Astrocyte of the cerebellum (primary cell): ENCODE measurements around the gene TRIOBP.

Experiments
- DNase-seq: peaks from one replicate; pipeline ENCODE4 v3.0.0-alpha.2; 2011; ENCODE audit warnings: low read depth
- H3K4me3 ChIP-seq: 2 replicates; pipeline ENCODE4 v1.5.1; 2011; ENCODE audit warnings: mild to moderate bottlenecking, low read depth, low read length, moderate library complexity
- in situ Hi-C: cut with HindIII; loops from 2 replicates; pipeline ENCODE4 v1.10.0; 2017; ENCODE audit warnings: low sequenced_read_pairs
- TF ChIP-seq, protein P1 (sequence below): IDR thresholded peaks from 2 replicates; pipeline ENCODE4 v1.5.1; 2012; ENCODE audit warnings: low read length, low read depth, moderate library complexity, mild to moderate bottlenecking; ENCODE audit errors: missing control alignments

The TRIOBP gene

DNA sequence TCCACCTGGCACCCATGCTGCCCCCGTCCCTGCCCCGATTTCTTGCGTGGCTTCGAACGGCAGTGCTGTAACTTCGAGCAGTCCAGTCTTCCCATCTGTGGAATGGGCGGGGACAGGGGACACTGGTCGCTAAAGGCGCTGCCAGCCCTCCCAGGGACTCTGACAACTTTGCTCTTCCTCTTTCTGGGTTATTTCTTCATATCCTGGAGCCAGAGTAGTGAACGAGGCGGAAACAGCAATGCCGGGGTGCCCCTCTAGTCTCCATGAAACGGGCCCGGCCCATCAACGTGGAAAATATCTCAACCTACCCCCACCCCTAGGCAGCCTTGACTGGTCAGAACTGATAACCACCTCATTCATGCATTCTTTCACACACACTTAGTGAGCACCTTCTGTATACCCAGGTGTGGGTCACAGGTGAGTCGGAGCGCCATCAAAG is 42.8 kb downstream of the TRIOBP start:
- H3K4me3 ChIP-seq: no peak overlapping the region
- in situ Hi-C loops: no loop called here
- no peak for DNase-seq
- TF ChIP-seq, protein P1, sequence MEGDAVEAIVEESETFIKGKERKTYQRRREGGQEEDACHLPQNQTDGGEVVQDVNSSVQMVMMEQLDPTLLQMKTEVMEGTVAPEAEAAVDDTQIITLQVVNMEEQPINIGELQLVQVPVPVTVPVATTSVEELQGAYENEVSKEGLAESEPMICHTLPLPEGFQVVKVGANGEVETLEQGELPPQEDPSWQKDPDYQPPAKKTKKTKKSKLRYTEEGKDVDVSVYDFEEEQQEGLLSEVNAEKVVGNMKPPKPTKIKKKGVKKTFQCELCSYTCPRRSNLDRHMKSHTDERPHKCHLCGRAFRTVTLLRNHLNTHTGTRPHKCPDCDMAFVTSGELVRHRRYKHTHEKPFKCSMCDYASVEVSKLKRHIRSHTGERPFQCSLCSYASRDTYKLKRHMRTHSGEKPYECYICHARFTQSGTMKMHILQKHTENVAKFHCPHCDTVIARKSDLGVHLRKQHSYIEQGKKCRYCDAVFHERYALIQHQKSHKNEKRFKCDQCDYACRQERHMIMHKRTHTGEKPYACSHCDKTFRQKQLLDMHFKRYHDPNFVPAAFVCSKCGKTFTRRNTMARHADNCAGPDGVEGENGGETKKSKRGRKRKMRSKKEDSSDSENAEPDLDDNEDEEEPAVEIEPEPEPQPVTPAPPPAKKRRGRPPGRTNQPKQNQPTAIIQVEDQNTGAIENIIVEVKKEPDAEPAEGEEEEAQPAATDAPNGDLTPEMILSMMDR: no peak

DNA sequence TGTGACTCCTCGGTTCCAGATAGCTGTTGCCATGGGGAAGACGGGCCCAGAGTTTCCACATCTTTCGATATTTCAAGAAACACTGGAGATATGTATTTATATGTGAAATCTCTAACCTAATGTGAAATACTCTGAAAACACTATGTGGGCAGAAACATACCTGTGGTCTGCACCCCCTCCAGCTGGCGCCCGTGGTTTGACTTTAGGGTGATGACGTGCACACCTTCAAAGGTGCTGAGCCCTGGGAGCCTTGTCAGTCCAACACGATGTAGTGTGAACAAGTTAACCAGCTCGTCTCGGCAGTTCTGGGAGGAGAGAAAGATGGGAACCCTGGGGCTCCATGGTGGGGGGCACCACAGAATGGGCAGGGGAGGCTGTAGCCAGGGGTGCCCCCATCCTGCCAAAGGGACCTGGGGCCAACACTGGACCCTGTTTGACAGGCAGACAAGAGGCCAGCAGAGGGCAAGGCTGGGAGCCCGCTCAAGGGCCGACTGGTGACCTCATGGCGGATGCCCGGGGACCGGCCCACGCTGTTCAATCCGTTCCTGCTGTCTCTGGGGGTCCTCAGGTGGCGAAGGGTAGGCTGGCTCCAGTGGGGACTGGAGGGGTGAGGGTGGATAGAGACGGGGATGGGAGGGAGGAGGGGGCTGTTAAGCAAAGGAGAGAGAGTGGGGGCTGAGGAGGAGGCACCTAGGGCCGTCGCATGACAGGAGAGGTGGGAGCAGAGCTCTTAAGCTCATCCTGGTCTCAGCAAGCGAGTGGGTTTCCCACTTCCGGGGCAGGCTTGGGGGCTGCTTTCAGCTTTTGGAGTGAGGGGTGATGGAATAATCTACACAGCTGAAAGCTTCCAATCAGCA is 43.8 kb downstream of the TRIOBP start:
- DNase-seq: no peak
- TF ChIP-seq, protein P1: no peak
- no peak overlapping the region for H3K4me3 ChIP-seq
- in situ Hi-C loops: no loop called here

DNA sequence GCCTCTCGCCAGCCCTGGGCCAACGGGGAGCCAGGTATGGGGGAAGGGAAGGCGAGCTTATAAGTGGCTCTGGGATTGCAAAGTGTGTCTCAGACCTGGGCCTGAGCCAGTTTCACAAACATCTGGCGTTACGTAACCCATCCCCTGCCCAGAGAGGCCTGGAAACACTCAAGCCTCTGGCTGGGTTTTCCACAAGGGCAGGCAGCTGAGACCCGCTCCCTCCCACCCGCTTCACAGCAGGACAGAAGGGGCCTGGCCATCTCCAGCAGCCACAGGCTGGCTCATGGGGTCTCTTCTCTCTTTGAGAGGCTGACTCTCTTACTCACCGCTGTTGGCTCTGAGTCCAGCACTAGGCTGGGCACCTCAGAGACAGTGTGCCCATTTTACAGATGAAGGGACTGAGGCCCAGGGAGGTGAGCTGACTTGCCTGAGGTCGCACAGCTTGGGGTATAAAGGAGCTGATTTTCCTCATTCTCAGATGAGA is 44.5 kb downstream of the TRIOBP start:
- DNase-seq: peak; percentile 92
- no peak overlapping the region for H3K4me3 ChIP-seq
- TF ChIP-seq, protein P1: no peak

DNA sequence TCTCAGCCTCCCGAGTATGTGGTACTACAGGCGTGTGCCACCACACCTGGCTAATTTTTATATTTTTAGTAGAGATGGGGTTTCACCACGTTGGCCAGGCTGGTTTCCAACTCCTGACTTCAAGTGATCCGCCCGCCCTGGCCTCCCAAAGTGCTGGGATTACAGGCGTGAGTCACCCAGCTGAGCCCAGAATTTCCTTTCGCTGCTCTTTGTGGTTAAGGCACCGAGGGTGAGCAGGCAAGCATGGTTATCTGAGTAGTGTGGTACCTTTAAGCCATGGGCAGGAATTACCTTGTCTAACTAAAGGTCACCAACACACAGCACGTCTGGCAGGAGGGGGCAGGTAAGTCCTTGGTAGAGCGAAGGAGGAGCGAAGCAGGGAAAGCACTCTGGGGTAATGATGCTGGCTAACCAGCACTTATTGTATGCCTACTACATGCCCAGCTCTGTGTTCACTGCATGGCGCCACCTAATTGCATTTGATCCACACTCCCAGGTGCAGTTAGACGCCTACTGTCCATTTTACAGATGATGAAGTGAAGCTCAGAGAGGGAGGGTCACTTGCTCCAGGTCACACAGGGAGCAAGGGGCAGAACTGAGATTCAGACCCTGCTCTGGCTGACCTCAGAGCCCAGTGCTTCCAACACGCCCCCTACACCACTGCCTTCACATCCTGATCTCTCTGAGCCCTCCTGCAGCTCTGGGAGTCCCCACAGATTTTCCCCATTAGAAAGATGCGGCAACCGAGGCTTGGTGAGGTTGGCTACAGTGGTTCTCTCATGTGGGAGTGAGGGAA is 45.7 kb downstream of the TRIOBP start:
- DNase-seq: peak; percentile 86
- H3K4me3 ChIP-seq: no peak overlapping the region
- in situ Hi-C loops: no loop called here

More for the DNA sequence above, 44.5 kb downstream of the TRIOBP start:
- in situ Hi-C loops: no loop called here

GRCh38 chr22:37744589-37744988 is 47.7 kb downstream of the TRIOBP start:
- no peak for DNase-seq
- H3K4me3 ChIP-seq: no peak overlapping the region
- in situ Hi-C loops: no loop called here
- TF ChIP-seq, protein P1: peak; percentile 6

More for the DNA sequence above, 45.7 kb downstream of the TRIOBP start:
- TF ChIP-seq, protein P1: no peak

GRCh38 chr22:37745548-37746365 is 48.9 kb downstream of the TRIOBP start:
- in situ Hi-C loops: no loop called here
- DNase-seq: peak; percentile 49
- H3K4me3 ChIP-seq: peak overlapping the region; percentile 91
- TF ChIP-seq, protein P1: no peak
